SK-N-MC (cell line): ENCODE measurements around the gene PLPP3.

Experiments used
- EZH2 ChIP-seq: fragments of 200-600 bp; sonication (generic); IDR thresholded peaks from one replicate; pipeline ENCODE4 v1.6.1; 2017; ENCODE audit warnings: antibody characterized with exemption
- POLR2AphosphoS5 ChIP-seq: IDR thresholded peaks from 2 replicates; pipeline ENCODE4 v1.6.1; 2012; ENCODE audit warnings: mild to moderate bottlenecking, low read depth, low read length, borderline replicate concordance

GRCh38 chr1:56511364-56511763, 68.0 kb downstream of the PLPP3 start:
- TF ChIP-seq EZH2 (no peak), POLR2AphosphoS5 (no peak)
